Measurements from ENCODE around the gene TGM5.
"Not testable (repeated sequence)": the region's sequence is repeated elsewhere in the genome, so short reads cannot be mapped to it uniquely, and the experiment has no call there.

The TGM5 gene

GRCh38 chr15:43249699-43250203, 17.0 kb downstream of the TGM5 start:
- DNase-seq (ENCODE audit: low read depth in 1 of 2, low spot score in 1 of 2) = no peak

- no peak for DNase-seq (ENCODE audit: low read depth in 1 of 2, low spot score in 1 of 2)
Observed at GRCh38 chr15:43249236-43249635, 17.5 kb downstream of the TGM5 start.

GRCh38 chr15:43246261-43246774, 20.4 kb downstream of the TGM5 start:
- DNase-seq (ENCODE audit: low read depth in 1 of 2, low spot score in 1 of 2) = no peak

DNA sequence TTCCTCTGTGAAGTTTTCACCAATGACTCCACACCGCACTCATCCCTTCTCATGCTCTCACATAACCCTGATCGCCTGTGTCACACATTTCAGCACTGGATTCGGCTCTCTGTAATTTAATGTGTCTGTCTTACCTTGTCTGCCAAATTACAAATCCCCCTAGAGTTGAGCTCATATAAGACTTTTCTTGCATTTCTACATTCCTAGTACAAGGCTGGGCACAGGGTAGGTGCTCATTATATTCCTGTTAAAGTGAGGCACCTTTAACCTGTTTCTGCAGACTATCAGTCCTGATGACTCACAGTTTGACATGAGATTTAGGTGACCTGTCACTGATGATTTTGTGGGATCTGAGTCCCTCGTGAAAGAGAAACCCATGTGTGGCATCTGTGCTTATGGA, 22.6 kb downstream of the TGM5 start:
- DNase-seq (ENCODE audit: low read depth in 1 of 2, low spot score in 1 of 2) = no peak

- no peak for DNase-seq (ENCODE audit: low read depth in 1 of 2, low spot score in 1 of 2)
Observed at GRCh38 chr15:43243020-43243645, 23.6 kb downstream of the TGM5 start.

DNA sequence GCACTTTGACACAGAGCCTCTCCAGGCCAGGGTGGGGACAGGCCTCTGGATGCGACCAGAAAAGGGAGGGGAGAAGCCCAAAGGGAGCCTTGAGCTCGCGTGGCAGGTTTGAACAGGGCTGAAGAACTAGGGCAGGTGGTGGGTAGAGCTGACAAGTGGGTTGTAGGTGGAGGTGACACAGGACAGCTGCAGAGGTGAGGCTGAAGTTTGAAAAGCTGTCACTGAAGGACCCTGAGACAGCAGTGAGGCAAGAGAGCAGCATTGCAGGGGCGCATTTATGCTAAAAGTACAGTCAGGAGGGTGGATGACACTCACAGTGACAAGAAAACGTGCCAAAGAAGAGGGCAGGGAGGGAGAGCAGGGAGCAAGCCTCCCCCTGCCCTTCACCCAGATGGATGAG, 24.1 kb downstream of the TGM5 start:
- no peak for DNase-seq (ENCODE audit: low read depth in 1 of 2, low spot score in 1 of 2)

DNA sequence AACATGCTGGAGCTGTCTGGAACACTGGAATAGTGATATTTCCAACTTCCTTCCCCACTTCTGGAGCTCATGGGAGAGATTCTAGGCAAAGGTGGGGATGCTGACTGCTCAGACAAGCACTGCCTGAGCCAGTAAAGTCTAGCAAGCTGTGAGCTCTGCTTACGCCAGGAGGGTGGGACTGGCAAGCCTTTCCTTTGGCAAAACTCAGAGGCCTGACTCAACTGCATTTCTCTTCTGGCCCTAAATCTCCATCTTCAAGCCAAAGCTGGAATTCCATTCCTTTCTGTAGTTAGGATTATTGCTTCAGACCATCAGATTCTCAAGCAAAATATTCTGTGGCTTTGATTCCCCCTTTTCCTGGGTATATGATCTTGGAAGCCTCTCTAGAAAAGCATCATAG, 25.6 kb downstream of the TGM5 start:
- no peak for DNase-seq (ENCODE audit: low read depth in 1 of 2, low spot score in 1 of 2)

GRCh38 chr15:43239732-43240491, 26.8 kb downstream of the TGM5 start:
- no peak for DNase-seq (ENCODE audit: low read depth in 1 of 2, low spot score in 1 of 2)

DNA sequence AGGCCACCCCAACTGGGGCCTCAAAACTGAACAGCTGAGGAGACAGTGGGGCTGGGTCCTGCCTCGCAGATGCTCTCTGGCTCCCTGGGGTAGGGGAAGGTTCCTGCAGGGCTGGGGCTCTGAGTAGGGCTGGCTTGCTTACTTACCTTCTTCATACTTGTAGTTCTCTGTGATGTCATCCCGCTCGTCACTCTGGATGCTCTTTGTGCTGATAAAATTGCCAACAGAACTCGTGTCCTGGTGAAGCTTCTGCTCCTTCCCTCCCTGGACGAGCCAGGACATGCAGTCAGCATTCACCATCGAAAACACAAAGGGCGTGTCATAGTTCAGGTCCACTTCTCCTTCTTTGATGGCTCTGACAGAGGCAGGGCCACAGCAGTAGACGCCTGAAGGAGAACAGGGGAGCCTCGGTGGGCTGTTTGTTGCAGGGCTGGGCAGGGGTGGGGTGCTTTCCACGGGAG, 28.0 kb downstream of the TGM5 start:
- no peak for DNase-seq (ENCODE audit: low read depth in 1 of 2, low spot score in 1 of 2)

DNA sequence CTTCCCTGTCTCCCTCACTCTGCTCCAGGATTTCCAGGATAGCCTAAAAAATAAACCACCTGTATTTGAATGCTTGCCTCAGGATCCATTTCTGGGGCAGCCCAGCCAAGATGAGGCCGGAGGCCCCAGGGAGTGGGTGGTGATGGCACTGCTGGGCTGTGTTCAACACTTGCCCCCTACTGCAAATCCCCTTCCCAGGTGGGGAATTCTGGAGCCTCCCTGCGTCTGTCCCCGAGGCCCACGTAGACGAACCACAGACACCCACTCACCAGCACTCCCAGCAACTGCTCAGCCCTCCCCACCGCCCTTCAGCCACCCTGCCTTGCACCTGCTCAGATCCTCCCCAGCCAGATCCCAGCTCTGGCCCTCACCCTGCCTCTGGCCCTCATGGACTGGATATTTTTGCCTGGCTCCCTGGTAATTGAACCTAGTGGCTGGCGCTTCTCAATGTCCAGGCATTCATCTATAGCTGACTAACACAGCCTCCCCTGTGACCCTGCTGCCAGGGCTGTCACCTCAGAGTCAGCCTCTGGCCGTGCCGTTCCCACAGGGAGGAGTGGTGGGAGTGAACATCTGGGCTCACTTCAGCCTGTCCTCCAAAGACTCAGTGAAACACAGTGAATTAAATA, 28.8 kb downstream of the TGM5 start:
- no peak for DNase-seq (ENCODE audit: low read depth in 1 of 2, low spot score in 1 of 2)

- no peak for DNase-seq (ENCODE audit: low read depth in 1 of 2, low spot score in 1 of 2)
Observed at GRCh38 chr15:43235536-43235935, 31.2 kb downstream of the TGM5 start.

- DNase-seq (ENCODE audit: low read depth in 1 of 2, low spot score in 1 of 2) = no peak
Observed at GRCh38 chr15:43232289-43232874, 34.3 kb downstream of the TGM5 start.

GRCh38 chr15:43230640-43231115, 36.0 kb downstream of the TGM5 start:
- DNase-seq (ENCODE audit: low read depth in 1 of 2, low spot score in 1 of 2) = no peak

- DNase-seq (ENCODE audit: low read depth in 1 of 2, low spot score in 1 of 2) = no peak
Observed at GRCh38 chr15:43229977-43230376, 36.8 kb downstream of the TGM5 start.

- no peak for DNase-seq (ENCODE audit: low read depth in 1 of 2, low spot score in 1 of 2)
Observed at GRCh38 chr15:43226436-43227305, 40.1 kb downstream of the TGM5 start.

DNA sequence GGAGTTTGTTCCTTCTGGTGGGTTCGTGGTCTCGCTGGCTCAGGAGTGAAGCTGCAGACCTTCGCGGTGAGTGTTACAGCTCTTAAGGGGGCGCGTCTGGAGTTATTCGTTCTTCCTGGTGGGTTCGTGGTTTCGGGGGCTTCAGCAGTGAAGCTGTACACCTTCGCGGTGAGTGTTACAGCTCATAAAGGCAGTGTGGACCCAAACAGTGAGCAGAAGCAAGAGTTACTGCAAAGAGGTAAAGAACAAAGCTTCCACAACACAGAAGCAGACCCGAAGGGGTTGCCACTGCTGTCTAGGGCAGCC, 40.8 kb downstream of the TGM5 start:
- not testable (repeated sequence) for DNase-seq (ENCODE audit: low read depth in 1 of 2, low spot score in 1 of 2)

- no peak for DNase-seq (ENCODE audit: low read depth in 1 of 2, low spot score in 1 of 2)
Observed at GRCh38 chr15:43225201-43225949, 41.4 kb downstream of the TGM5 start.

- DNase-seq (ENCODE audit: low read depth in 1 of 2, low spot score in 1 of 2) = no peak
Observed at GRCh38 chr15:43221422-43221821, 45.3 kb downstream of the TGM5 start.

DNA sequence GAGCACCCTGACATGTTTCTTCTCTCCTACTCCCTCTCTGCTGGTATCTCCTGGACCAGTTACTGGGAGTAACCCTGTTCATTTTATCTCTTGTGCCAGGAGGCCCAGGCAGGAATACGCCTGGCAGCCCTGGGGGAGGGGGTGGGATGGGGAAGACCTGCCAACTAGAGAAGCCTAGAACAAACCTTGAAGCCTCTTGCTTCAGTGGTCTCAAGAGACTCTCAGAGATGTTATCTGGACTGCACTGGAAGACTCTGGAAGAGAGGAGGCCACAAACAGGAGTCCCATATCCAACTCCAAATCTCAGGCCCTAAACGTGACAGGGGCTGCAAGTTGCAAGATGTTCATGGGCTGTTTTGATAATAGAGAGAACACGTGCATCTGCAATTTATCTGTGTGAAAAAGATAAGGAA, 45.7 kb downstream of the TGM5 start, which contains the start of gene EPB42:
TSS of gene EPB42 (minus strand) at position 28 of the 413 bp plus-strand sequence. CDS start 193 bp downstream, outside the sequence.
- no peak for DNase-seq (ENCODE audit: low read depth in 1 of 2, low spot score in 1 of 2)

Measured in activated T-helper 1 cell treated with anti-CD3 and anti-CD28 coated beads, Interleukin-2, amount 50 U/mL, for 16 hours (primary cell).